Gastrocnemius medialis (tissue), 4 donors: Measurements from ENCODE around the gene SPOPL. TPM values are rescaled to one million over a fixed set of nuclear protein-coding genes. Genes with fewer than 3 reads are reported as not detected.
A peak's percentile ranks its signal among the peaks of the same experiment; 100 is the strongest.

Source experiments
- ATAC-seq, 2 donors: fragments of 150-250 bp; one replicate each; pipeline ENCODE4 v1.9.1; 2016
- DNase-seq, 2 donors: peaks; one replicate each; pipeline ENCODE4 v3.0.0-alpha.2; 2019
- H3K27ac ChIP-seq, 4 donors: fragments of 200-600 bp; sonication (generic); 1 replicate in 1 of 4; 2 replicates in 3 of 4; pipeline ENCODE4 v1.5.1; 2016 to 2018; ENCODE audit warnings: mild to moderate bottlenecking in 2 of 4, moderate library complexity in 1 of 4
- H3K27me3 ChIP-seq, 3 donors: fragments of 200-600 bp; sonication (generic) in 2 of 3; 1 replicate in 1 of 3; 2 replicates in 2 of 3; pipeline versions ENCODE4 v1.5.1 to v1.6.0; 2016 to 2019; ENCODE audit warnings: mild to moderate bottlenecking in 1 of 3, moderate library complexity in 1 of 3
- H3K36me3 ChIP-seq, 2 donors: fragments of 200-600 bp; sonication (generic) in 1 of 2; one replicate each; pipeline ENCODE4 v1.5.1; 2017 to 2018
- H3K4me1 ChIP-seq, 2 donors: fragments of 200-600 bp; sonication (generic) in 1 of 2; one replicate each; pipeline ENCODE4 v1.5.1; 2016 to 2017; ENCODE audit warnings: mild to moderate bottlenecking in 2 of 2
- H3K4me3 ChIP-seq, 4 donors: fragments of 200-600 bp; sonication (generic) in 3 of 4; 1 replicate in 1 of 4; 2 replicates in 3 of 4; pipeline ENCODE4 v1.5.1; 2016 to 2019; ENCODE audit warnings: mild to moderate bottlenecking in 2 of 4
- H3K9me3 ChIP-seq, 3 donors: fragments of 200-600 bp; sonication (generic) in 2 of 3; 1 replicate in 1 of 3; 2 replicates in 2 of 3; pipeline ENCODE4 v1.5.1; 2016 to 2019
- POLR2A ChIP-seq, 2 donors: fragments of 450-650 bp; IDR thresholded peaks; one replicate each; pipeline ENCODE4 v1.6.1; 2017; ENCODE audit warnings: antibody characterized with exemption in 2 of 2, mild to moderate bottlenecking in 2 of 2, moderate library complexity in 2 of 2
- in situ Hi-C, 4 donors: fragments of 200-750 bp; cut with MboI; loops; one replicate each; pipeline versions ENCODE4 v1.15.0 to v1.8.0; 2017; ENCODE audit warnings: low sequenced_read_pairs in 4 of 4
- intact Hi-C: fragments of 100-400 bp; cut with DNase I; formaldehyde crosslinking; loops from one replicate; pipeline ENCODE4 v1.15.1; 2023; ENCODE audit warnings: low total_unique reads
- total RNA-seq, 4 donors: library from RNA; depleted of rRNA; stranded (reverse); fragments of >200 nt; gene quantifications; one replicate each; pipeline versions ENCODE4 v1.1.0 to v1.2.3, GENCODE V29; 2016
- TF ChIP-seq, protein P1 (sequence below), 5 experiments: fragments of 450-650 bp in 3 of 5; fragments of 200-600 bp in 2 of 5; sonication (generic) in 2 of 5; IDR thresholded peaks in 4 of 5; conservative IDR thresholded peaks in 1 of 5; 1 replicate in 4 of 5; 2 replicates in 1 of 5; pipeline ENCODE4 v1.5.1; 2016 to 2019; ENCODE audit warnings: antibody characterized with exemption in 5 of 5, mild to moderate bottlenecking in 3 of 5, moderate library complexity in 3 of 5

Gene SPOPL
- total RNA-seq, 4 donors from 2014 or later = 11.2 to 17.7 (median 12.5) TPM

DNA sequence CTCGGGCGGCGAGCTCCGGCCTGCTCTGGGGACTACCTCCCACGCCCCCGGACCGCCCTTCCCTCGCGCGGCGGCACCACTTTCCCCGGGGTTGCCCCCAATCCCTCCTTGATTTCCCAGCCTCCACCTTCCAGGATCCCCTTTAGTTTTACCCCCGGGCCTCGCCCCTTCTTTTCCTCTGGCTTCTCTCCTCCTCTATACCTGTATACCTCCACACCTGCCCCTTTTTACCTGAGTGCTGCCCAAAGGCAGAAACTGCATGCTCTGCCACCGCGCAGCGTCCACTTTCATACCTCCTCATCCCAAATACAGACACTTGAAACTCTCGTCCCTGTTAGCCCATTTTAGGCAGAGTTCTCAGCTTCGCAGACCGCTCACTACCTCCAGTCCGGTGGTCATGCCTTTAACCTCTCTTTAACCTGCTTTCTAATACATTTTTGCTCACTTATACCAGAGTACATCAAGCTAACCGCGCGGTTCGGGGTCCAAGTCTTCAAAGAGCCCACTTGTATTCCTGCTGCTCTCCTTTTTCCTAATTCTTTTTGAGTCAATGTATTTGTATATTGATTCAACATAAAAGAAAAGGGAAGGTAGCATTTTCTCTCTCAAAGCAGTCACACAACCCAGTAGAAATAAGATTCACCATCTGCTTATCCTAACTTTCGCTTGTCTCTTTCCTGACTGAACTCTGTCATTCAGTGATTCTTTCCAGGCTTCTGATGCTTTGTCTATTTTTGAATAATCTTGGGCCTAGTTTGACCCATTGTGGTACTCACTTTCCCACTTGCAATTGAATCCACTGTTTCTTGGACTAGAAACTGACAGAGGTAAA lies 901 bp downstream of the SPOPL start:
- in situ Hi-C loops = no loop called here

DNA sequence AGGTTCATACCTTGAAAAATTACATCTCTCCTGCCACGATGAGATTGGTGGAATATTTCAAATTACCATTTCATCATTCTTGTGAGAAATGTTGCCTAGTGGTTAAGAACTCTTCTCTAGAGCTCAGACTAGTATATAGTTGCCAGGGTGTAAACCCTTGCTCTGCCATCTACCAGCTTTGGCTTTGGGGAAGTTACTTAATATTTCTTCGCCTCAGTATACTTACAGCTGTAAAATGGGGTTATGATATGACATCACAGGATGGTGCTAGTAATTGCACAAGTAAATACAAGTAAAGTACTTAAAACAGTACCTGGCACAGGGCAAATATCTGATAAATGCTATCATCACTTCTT lies 1.5 kb downstream of the SPOPL start:
- Histone ChIP-seq H3K4me1 (peaks cover 44 to 47% of the 10 kb centered on the region in 2 donors), H3K4me3 (peak overlapping the region; percentile 65 to 93 (median 83)), H3K9me3 (no peaks in the 10 kb centered on the region), H3K36me3 (no peaks in the 10 kb centered on the region), H3K27ac (peak overlapping the region; percentile 87 to 93 (median 90)), H3K27me3 (no peaks in the 10 kb centered on the region)
- ATAC-seq (no peak), DNase-seq (no peak)
- in situ Hi-C loops = no loop called here
- intact Hi-C loops = loop anchor here (5.0 to 10.0 kb wide), 2 partner anchors 44 to 538 kb away; partner anchors contain the start of gene HNMT
- TF ChIP-seq POLR2A (IDR thresholded peaks at IDR 0.05) = no peak

More for the DNA sequence above, 901 bp downstream of the SPOPL start:
- no peak for ATAC-seq
- Histone ChIP-seq H3K27me3 (no peaks in the 10 kb centered on the region), H3K9me3 (no peaks in the 10 kb centered on the region), H3K4me1 (peaks cover 43 to 47% of the 10 kb centered on the region in 2 donors), H3K36me3 (no peaks in the 10 kb centered on the region), H3K4me3 (peak overlapping the region; percentile 65 to 93 (median 83)), H3K27ac (peak overlapping the region; percentile 87 to 93 (median 90))
- TF ChIP-seq POLR2A (IDR thresholded peaks at IDR 0.05) = no peak
- TF ChIP-seq, protein P1, sequence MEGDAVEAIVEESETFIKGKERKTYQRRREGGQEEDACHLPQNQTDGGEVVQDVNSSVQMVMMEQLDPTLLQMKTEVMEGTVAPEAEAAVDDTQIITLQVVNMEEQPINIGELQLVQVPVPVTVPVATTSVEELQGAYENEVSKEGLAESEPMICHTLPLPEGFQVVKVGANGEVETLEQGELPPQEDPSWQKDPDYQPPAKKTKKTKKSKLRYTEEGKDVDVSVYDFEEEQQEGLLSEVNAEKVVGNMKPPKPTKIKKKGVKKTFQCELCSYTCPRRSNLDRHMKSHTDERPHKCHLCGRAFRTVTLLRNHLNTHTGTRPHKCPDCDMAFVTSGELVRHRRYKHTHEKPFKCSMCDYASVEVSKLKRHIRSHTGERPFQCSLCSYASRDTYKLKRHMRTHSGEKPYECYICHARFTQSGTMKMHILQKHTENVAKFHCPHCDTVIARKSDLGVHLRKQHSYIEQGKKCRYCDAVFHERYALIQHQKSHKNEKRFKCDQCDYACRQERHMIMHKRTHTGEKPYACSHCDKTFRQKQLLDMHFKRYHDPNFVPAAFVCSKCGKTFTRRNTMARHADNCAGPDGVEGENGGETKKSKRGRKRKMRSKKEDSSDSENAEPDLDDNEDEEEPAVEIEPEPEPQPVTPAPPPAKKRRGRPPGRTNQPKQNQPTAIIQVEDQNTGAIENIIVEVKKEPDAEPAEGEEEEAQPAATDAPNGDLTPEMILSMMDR (IDR thresholded peaks at IDR 0.05 in 4 of 5, conservative IDR thresholded peaks at IDR 0.05 in 1 of 5) = no peak
- DNase-seq = no peak
- intact Hi-C loops = loop anchor here (5.0 to 10.0 kb wide), 2 partner anchors 45 to 538 kb away; partner anchors contain the start of gene HNMT

- intact Hi-C loops = loop anchor here (5.0 to 10.0 kb wide), 2 partner anchors 44 to 539 kb away; partner anchors contain the start of gene HNMT
- Histone ChIP-seq H3K9me3 (no peaks in the 10 kb centered on the region), H3K4me1 (peaks cover 47 to 49% of the 10 kb centered on the region in 2 donors), H3K4me3 (peak overlapping the region in 3 of 4 donors; percentile 65 to 93 (median 89)), H3K36me3 (no peaks in the 10 kb centered on the region), H3K27me3 (no peaks in the 10 kb centered on the region), H3K27ac (peak overlapping the region; percentile 87 to 93 (median 90))
- no peak for TF ChIP-seq POLR2A (IDR thresholded peaks at IDR 0.05)
- TF ChIP-seq, protein P1 (IDR thresholded peaks at IDR 0.05 in 4 of 5, conservative IDR thresholded peaks at IDR 0.05 in 1 of 5) = no peak
- ATAC-seq = no peak
- no peak for DNase-seq
- in situ Hi-C loops = no loop called here
These were observed 2.1 kb downstream of the SPOPL start for GRCh38 chr2:138503652-138504051.

DNA sequence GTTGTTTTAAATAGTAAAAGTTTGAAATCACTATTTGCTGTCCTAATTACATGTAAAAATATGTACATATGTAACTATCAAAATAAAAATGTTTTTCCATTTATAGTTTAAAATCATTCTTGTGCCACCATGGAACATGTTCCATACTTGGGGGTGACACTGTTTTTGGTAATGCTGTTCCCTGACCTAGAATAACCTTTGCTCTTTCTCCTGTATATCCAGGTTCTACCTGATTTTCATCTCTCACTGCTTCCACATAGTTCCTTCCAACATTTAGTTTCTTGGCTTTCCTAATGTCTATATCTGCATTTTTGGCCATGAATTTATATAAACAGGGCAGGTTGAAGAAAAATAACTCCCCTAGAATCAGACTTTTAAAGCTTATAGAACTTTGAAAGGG lies 2.5 kb downstream of the SPOPL start:
- Histone ChIP-seq H3K27ac (peak overlapping the region in 3 of 4 donors; percentile 87 to 93 (median 89)), H3K4me3 (peak overlapping the region in 2 of 4 donors; percentile 65 to 89), H3K36me3 (no peaks in the 10 kb centered on the region), H3K9me3 (no peaks in the 10 kb centered on the region), H3K4me1 (peaks cover 47 to 49% of the 10 kb centered on the region in 2 donors), H3K27me3 (no peaks in the 10 kb centered on the region)
- intact Hi-C loops (loop anchor here (5.0 to 10.0 kb wide), 2 partner anchors 43 to 539 kb away; partner anchors contain the start of gene HNMT), in situ Hi-C loops (no loop called here)
- DNase-seq (no peak), ATAC-seq (no peak)
- TF ChIP-seq, protein P1 (IDR thresholded peaks at IDR 0.05 in 4 of 5, conservative IDR thresholded peaks at IDR 0.05 in 1 of 5) = no peak
- TF ChIP-seq POLR2A (IDR thresholded peaks at IDR 0.05) = no peak
